G401 (cell line): Measurements from ENCODE around the gene CD7. TPM values are rescaled to one million over a fixed set of nuclear protein-coding genes. Genes with fewer than 3 reads are reported as not detected.
"Not testable (repeated sequence)": the region's sequence is repeated elsewhere in the genome, so short reads cannot be mapped to it uniquely, and the experiment has no call there.

ENCODE experiments used
- DNase-seq: peaks from one replicate; pipeline ENCODE4 v3.0.0-alpha.2; 2015; ENCODE audit warnings: low spot score
- in situ Hi-C: cut with HindIII; loops from 2 replicates; pipeline ENCODE4 v1.10.0; 2016; ENCODE audit warnings: low sequenced_read_pairs, mixed read lengths
- total RNA-seq: library from RNA; depleted of rRNA; stranded (reverse); fragments of >200 nt; shearing (Covaris generic); gene quantifications from 2 replicates; pipeline ENCODE4 v1.2.3, GENCODE V29; 2014

CD7 gene
- total RNA-seq, 1 experiment from 2014 or later, result 26.3 TPM

DNA sequence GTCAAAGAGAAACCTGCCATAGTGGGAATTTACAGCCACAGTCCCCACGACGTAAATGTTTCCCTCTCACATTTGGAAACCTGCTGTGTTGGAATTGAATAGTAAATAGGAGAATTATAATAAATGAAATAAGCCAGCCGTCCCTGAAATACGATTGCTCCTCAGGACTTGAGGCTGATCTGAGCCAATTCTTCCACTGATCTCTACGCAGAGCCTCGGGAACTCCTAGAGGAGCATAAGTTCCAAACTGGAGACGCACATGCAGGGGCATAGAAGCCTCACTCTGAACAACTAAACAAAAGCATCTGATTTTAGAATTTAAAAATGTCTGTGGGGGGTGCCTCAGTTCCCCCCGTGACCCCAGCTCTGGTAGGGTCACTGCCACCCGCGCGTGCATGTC is 31.5 kb upstream of the CD7 start:
- in situ Hi-C loops, result loop anchor here (10.0 kb wide), 2 partner anchors 54 to 66 kb away; partner anchors contain the start of genes HEXD and OGFOD3
- DNase-seq, result no peak

DNA sequence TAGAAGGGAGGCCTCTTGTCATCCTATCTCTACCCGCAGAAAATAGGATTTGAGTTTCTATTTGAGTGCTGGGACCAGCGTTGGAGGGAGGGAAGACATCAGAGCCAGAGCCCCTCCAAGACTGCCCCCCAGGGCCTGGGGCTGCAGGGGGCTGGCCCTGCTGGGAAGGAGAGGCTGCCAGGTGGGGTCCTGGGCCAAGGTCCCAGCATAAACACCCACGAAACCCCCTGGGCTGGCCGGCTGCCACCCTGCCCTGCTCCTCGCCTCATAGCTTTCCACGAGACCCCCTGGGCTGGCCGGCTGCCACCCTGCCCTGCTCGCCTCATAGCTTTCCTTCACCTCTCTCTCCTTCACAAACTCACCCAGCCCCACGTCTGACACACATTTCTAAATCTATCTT is 31.0 kb upstream of the CD7 start:
- DNase-seq, result no peak
- in situ Hi-C loops, result loop anchor here (10.0 kb wide), 2 partner anchors 54 to 66 kb away; partner anchors contain the start of genes HEXD and OGFOD3

- in situ Hi-C loops, result loop anchor here (10.0 kb wide), 2 partner anchors 53 to 67 kb away; partner anchors contain the start of genes HEXD and OGFOD3
- not testable (repeated sequence) for DNase-seq
Measured at GRCh38 chr17:82347994-82348393, 30.6 kb upstream of the CD7 start.

GRCh38 chr17:82346342-82347300 is 29.2 kb upstream of the CD7 start:
- in situ Hi-C loops, result loop anchor here (10.0 kb wide), 2 partner anchors 52 to 68 kb away; partner anchors contain the start of genes HEXD and OGFOD3
- peak; percentile 73 for DNase-seq

DNA sequence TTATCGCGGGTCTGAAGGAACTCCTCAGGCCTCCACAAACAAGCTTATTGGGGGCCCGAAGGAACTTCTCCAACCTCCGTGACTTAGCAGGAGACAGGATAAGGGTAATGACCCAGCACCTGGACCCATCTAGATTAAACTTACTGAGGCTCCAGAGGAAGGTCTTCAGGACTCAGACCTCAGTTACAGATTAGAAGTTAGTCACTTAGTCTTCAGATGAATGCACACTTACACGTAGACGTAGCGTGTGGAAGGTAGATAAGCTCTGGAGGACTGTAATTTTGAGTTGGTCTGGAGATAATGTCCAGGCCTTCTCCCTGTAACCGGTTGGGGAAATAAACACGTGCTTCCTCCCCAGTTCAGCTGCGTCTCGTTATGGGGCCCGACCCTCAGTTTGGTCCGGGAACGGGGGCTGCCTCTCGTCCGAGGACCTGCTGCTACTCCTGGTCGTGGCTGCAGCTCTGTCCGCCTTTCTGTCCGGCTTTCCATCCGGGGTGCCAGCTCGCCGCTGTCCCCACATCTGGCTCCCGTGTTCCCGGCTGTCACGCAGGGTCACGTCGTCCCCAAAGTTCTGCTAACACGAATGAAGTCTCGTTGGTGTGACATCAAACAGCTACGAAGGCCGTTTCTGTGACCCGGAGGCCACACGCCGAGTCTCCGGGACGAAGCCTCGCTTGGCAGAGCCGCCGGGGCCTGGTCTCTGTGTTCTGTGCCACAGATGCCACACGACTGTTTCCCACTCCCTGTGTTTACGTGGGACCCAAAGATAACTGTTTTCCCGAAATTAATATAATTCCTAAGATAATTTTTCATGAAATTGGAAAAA is 28.0 kb upstream of the CD7 start:
- no peak for DNase-seq
- in situ Hi-C loops, result loop anchor here (10.0 kb wide), 2 partner anchors 51 to 69 kb away; partner anchors contain the start of genes HEXD and OGFOD3

- no peak for DNase-seq
- in situ Hi-C loops, result loop anchor here (10.0 kb wide), 2 partner anchors 50 to 70 kb away; partner anchors contain the start of genes HEXD and OGFOD3
Measured at GRCh38 chr17:82344175-82344907, 26.9 kb upstream of the CD7 start.

GRCh38 chr17:82343560-82343959 is 26.2 kb upstream of the CD7 start:
- in situ Hi-C loops, result loop anchor here (10.0 kb wide), 2 partner anchors 49 to 71 kb away; partner anchors contain the start of genes HEXD and OGFOD3
- peak; percentile 49 for DNase-seq

DNA sequence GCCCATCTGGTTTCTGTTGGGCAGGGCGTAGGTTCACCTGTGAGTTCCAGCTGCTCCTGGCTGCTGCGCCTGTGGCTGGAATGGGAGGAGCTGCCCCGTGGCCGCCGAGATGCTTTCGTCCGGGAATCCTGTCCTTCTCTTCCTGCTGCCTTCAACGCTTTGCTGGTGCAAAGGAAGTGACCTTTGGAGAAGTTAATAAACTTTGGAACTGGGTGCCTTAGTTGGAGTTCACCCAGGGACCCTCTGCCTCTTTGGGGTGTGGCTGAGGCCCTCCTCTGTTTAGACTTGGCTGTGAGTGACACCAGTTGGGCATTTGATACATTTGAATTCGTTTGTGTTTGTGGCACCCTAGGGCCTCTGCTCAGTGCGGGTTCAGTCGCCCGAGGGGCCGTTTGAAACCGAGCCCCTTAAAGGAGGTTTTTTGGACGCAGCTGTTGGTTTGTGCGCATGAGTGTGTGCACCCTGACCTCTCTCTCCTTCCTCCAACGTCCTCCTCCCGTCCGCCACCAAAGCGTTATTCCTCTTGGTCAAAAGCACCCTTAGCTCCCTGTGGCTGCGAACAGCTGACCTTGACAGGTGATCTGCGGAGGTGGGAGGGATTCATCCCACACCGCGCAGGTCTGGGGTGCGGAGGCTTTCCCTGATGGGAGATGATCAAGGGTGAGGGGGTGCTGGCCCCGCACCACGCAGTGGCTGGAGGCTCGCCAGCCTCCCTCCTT is 25.1 kb upstream of the CD7 start:
- in situ Hi-C loops, result loop anchor here (10.0 kb wide), 2 partner anchors 48 to 72 kb away; partner anchors contain the start of genes HEXD and OGFOD3
- DNase-seq, result no peak

GRCh38 chr17:82339634-82340580 is 22.5 kb upstream of the CD7 start:
- in situ Hi-C loops, result loop anchor here (10.0 kb wide), 2 partner anchors 45 to 75 kb away; partner anchors contain the start of genes HEXD and OGFOD3
- DNase-seq, result no peak

DNA sequence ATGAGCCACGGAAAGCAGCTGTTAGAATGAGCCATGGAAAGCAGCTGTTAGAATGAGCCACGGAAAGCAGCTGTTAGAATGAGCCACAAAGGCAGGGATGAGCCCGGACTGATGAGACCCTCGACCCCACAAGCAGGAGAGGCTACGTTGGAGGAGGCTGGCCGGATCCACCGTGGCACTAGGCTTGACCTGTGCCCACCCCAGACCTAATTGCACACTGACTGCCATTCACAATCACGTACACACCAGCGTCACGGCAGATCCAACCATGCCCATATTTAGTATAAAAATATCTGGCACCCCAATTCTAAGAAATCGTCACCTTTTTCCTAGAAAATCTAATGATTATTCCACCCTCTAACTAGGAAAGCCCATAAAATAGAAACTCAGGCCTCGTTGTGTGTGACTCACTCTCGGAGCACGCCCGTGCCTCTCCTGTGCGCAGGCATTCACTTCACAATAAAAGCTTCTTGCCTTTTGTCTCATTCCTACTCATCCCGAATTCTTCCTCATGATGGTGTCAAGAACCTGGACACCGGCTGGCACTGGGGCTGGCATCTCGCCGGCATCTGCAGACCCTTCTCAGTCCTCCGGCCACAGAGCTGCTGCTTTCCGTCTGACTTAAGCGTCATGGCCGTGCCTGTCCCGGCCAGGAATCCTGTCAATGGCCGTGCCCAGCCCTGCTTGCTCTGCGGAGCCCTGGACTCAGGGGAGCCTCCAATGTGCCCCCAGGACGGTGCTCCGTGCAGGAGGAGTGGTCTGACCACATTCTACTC is 21.6 kb upstream of the CD7 start:
- in situ Hi-C loops, result no loop called here
- DNase-seq, result peak; percentile 54

DNA sequence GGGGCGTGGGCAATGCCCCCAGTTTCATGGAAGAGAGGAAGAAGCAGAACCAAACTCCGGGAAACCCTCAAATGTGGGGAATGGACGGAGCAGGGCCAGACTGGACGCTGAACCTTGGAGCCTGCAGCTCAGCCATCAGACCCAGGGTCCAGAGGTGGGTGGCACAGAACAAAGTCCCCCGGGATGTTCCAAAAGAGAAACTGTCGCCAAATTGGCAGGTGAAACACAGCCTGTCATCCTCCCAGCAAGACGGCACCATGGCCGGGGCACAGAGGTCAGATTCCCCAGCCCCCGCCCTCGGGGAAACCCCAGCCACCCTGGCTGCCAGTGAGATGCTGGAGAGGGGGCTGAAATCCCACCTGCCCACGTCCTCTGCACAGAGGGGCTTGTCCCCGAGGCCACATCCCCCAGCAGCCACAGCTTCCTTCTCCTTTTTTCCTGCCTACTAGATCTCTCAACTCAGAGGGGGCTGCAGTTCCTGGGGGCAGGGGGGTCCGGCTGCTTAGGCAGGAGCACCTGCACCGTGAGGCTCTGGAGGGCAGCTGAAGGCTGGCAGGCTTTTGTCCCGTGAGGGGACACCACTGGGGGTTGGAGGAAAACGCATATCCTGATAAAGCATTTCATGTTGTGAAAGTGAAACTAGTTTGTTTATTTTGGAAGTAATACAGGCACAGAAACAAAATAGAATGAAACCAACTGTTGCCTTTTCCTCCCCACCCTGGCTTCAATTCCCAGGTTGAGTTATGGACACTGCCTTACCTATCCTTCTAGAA is 17.4 kb upstream of the CD7 start:
- DNase-seq, result no peak
- in situ Hi-C loops, result no loop called here

DNA sequence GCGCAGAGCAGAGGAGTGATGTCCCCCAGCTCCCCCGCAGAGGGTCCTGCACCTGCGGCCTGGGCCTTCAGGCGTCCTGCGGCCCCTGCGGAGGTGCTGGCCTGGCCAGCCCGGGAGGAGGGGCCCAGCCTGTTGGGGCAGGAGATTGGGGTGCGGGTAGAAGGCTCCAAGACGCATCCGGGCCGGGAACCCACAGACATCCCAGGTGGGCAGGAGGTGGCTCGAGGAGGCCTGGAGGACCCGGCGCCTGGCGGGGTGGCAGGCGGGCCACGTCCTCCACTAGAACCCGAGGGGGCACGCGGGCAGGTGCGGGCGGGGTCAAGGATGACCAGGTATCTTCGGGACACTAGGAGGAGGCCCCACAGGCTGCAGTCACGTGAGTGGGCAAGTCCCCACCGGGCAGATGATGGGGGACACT is 16.8 kb upstream of the CD7 start:
- no peak for DNase-seq
- in situ Hi-C loops, result no loop called here

DNA sequence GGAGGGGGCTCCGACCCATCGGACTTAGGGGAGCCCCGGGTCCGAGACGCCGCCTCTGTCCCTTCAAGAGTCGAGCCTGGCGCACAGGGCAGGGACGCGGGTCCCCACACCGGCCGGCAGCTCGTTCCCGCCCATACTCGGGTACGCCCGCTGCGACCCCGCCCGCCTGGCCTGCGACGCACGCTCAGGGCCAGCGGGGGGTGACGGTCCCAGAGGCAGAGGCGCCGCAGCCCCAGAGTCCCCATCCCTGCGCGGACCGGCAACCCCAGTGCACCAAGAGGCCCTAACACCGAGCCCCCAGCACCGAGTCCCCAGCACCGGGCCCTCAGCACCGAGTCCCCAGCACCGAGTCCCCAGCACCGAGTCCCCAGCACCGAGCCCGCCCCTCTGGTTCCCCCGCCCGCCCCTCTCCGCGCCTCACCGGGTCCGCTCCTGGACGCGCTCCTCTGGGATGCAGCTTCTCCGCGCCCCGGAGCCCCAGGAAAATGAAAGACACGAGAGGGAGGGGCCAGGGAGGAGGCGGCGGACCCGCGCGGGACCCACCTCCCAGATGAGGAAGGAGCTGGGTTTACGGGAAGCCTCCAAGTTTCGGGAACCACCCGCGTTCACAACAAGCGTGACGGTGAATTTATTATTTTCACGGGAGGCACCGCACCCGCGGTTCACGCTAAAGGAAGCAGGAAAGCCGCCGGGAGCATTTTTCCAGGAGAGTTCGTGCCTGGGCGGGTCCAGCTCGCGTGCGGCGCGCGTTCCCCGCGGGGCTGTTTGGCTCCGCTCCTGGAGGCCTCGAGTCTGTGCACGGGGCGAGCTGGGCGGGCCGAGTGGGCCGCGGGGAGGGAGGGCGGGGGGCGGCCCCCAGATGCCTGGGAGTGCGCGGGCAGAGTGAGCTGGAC is 16.1 kb upstream of the CD7 start, which contains the start of gene SECTM1:
SECTM1 (minus strand) TSS at position 488 of the 893 bp plus-strand sequence. CDS start 6,526 bp downstream, outside the sequence.
- in situ Hi-C loops, result no loop called here
- DNase-seq, result no peak

DNA sequence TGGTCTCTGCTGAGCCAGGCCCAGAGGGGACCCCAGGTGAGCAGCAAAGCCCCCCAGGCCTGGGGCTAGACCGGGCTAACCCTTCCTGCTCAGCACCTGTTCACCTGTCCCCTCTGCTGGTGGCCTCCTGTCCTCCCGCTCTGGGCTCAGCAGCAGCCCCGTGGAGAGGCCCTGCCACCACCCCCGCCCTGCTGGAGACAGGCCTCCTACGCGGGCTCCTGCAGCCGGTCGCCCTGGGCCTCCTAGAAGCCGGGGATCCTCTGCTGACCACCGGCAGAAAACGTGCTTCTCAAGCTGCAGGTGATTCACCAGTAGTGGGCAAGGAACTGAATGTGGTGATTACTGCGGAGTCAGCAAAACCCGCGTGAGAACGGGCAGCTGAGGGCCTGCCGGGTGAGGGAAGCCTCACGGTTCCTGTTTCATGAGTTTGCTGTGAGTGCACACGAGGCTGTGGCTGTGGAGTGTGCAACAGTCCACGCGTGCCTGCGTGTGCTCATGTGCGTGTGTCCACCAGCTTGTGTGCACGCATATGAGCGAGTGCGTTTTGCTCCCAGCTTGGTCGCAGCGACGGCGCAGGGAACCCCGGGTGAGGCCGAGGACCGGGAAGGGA is 15.4 kb upstream of the CD7 start:
- DNase-seq, result no peak
- in situ Hi-C loops, result no loop called here
